ENCODE results near the gene VPS52.

The VPS52 gene

GRCh38 chr6:33314943-33315792 is 43.5 kb upstream of the VPS52 start:
- Histone ChIP-seq H3K79me2 (ENCODE audit: control insufficient read depth, insufficient read depth, low read length) (peaks cover 6% of the 10 kb centered on the region), H2BK120ac (ENCODE audit: low read depth, low read length) (no peak overlapping the region), H3K18ac (ENCODE audit: low read length) (no peak overlapping the region), H3K23ac (ENCODE audit: low read length) (peak overlapping the region; percentile 15), H3K56ac (ENCODE audit: low read length) (peak overlapping the region; percentile 79), H2BK5ac (ENCODE audit: low read length) (no peak overlapping the region), H3K27me3 (ENCODE audit: insufficient read depth, low read length, poor library complexity) (no peaks in the 10 kb centered on the region), H2AK5ac (ENCODE audit: low read length) (no peak overlapping the region), H3K4me2 (ENCODE audit: low read length) (peak overlapping the region; percentile 35), H4K5ac (ENCODE audit: low read length) (no peak overlapping the region), H3K79me1 (ENCODE audit: low read length) (peaks cover 6% of the 10 kb centered on the region), H3K36me3 (ENCODE audit: control insufficient read depth, insufficient read depth, low read length) (peaks cover 5% of the 10 kb centered on the region), H4K8ac (ENCODE audit: low read depth, low read length) (no peak overlapping the region), H3K4ac (ENCODE audit: low read depth, low read length) (no peak overlapping the region), H3K4me3 (ENCODE audit: low read length) (no peak overlapping the region), H3K9ac (ENCODE audit: low read length) (peak overlapping the region; percentile 51), H2BK15ac (replicated peaks; ENCODE audit: low read depth) (no peak overlapping the region), H3K27ac (ENCODE audit: low read depth, low read length) (no peak overlapping the region), H3K4me1 (ENCODE audit: control insufficient read depth, low read depth, low read length) (peaks cover 2% of the 10 kb centered on the region)
- WGBS (ENCODE audit: extremely low coverage, insufficient coverage, low lambda C conversion rate) = no CpG with 5 or more reads among the region's 47 CpGs
- DNase-seq = peak; percentile 57

GRCh38 chr6:33314515-33314942 is 42.9 kb upstream of the VPS52 start:
- H2BK120ac ChIP-seq (ENCODE audit: low read depth, low read length) = no peak overlapping the region
- H3K27ac ChIP-seq (ENCODE audit: low read depth, low read length) = no peak overlapping the region
- peak overlapping the region; percentile 3 for H3K56ac ChIP-seq (ENCODE audit: low read length)
- peaks cover 2% of the 10 kb centered on the region for H3K4me1 ChIP-seq (ENCODE audit: control insufficient read depth, low read depth, low read length)
- H3K27me3 ChIP-seq (ENCODE audit: insufficient read depth, low read length, poor library complexity) = no peaks in the 10 kb centered on the region
- H3K23ac ChIP-seq (ENCODE audit: low read length) = no peak overlapping the region
- H3K18ac ChIP-seq (ENCODE audit: low read length) = no peak overlapping the region
- H3K36me3 ChIP-seq (ENCODE audit: control insufficient read depth, insufficient read depth, low read length) = peaks cover 2% of the 10 kb centered on the region
- no peak overlapping the region for H2AK5ac ChIP-seq (ENCODE audit: low read length)
- no peak overlapping the region for H4K5ac ChIP-seq (ENCODE audit: low read length)
- no peak overlapping the region for H2BK5ac ChIP-seq (ENCODE audit: low read length)
- DNase-seq = peak; percentile 93
- H3K79me1 ChIP-seq (ENCODE audit: low read length) = peaks cover 4% of the 10 kb centered on the region
- peak overlapping the region; percentile 35 for H3K4me2 ChIP-seq (ENCODE audit: low read length)
- H4K8ac ChIP-seq (ENCODE audit: low read depth, low read length) = no peak overlapping the region
- no peak overlapping the region for H2BK15ac ChIP-seq (replicated peaks; ENCODE audit: low read depth)
- no peak overlapping the region for H3K4ac ChIP-seq (ENCODE audit: low read depth, low read length)
- no CpG with 5 or more reads among the region's 10 CpGs for WGBS (ENCODE audit: extremely low coverage, insufficient coverage, low lambda C conversion rate)
- H3K79me2 ChIP-seq (ENCODE audit: control insufficient read depth, insufficient read depth, low read length) = peaks cover under 1% of the 10 kb centered on the region
- no peak overlapping the region for H3K4me3 ChIP-seq (ENCODE audit: low read length)
- H3K9ac ChIP-seq (ENCODE audit: low read length) = peak overlapping the region; percentile 24

- H3K79me2 ChIP-seq (ENCODE audit: control insufficient read depth, insufficient read depth, low read length) = no peaks in the 10 kb centered on the region
- no peaks in the 10 kb centered on the region for H3K36me3 ChIP-seq (ENCODE audit: control insufficient read depth, insufficient read depth, low read length)
- WGBS (ENCODE audit: extremely low coverage, insufficient coverage, low lambda C conversion rate) = no CpG with 5 or more reads among the region's 47 CpGs
- peak within 1 kb of the TSS; percentile 1 for H3K18ac ChIP-seq (ENCODE audit: low read length)
- H3K9ac ChIP-seq (ENCODE audit: low read length) = peak within 1 kb of the TSS; percentile 62
- no peak within 1 kb of the TSS for H2BK15ac ChIP-seq (replicated peaks; ENCODE audit: low read depth)
- no peak within 1 kb of the TSS for H3K4ac ChIP-seq (ENCODE audit: low read depth, low read length)
- peak within 1 kb of the TSS; percentile 91 for H3K56ac ChIP-seq (ENCODE audit: low read length)
- H3K4me1 ChIP-seq (ENCODE audit: control insufficient read depth, low read depth, low read length) = peaks cover 2% of the 10 kb centered on the region
- H2AK5ac ChIP-seq (ENCODE audit: low read length) = no peak within 1 kb of the TSS
- peak within 1 kb of the TSS; percentile 7 for H3K23ac ChIP-seq (ENCODE audit: low read length)
- H3K4me2 ChIP-seq (ENCODE audit: low read length) = peak within 1 kb of the TSS; percentile 63
- H2BK120ac ChIP-seq (ENCODE audit: low read depth, low read length) = no peak within 1 kb of the TSS
- H4K5ac ChIP-seq (ENCODE audit: low read length) = no peak within 1 kb of the TSS
- H3K4me3 ChIP-seq (ENCODE audit: low read length) = peak within 1 kb of the TSS; percentile 35
- DNase-seq = peak; percentile 55
- H2BK5ac ChIP-seq (ENCODE audit: low read length) = no peak within 1 kb of the TSS
- H3K79me1 ChIP-seq (ENCODE audit: low read length) = no peaks in the 10 kb centered on the region
- no peak within 1 kb of the TSS for H4K8ac ChIP-seq (ENCODE audit: low read depth, low read length)
- H3K27ac ChIP-seq (ENCODE audit: low read depth, low read length) = no peak within 1 kb of the TSS
- H3K27me3 ChIP-seq (ENCODE audit: insufficient read depth, low read length, poor library complexity) = no peaks in the 10 kb centered on the region
These were observed 42.2 kb upstream of the VPS52 start, which contains the start of gene TAPBP for GRCh38 chr6:33313709-33314514. Gene TAPBP (minus strand): TSS chr6:33314078. CDS start chr6:33314041, 37 bp downstream.

- Histone ChIP-seq H3K27ac (ENCODE audit: low read depth, low read length) (no peak overlapping the region), H3K18ac (ENCODE audit: low read length) (peak overlapping the region; percentile 1), H3K4ac (ENCODE audit: low read depth, low read length) (no peak overlapping the region), H3K4me3 (ENCODE audit: low read length) (peak overlapping the region; percentile 35), H3K79me1 (ENCODE audit: low read length) (no peaks in the 10 kb centered on the region), H2BK15ac (replicated peaks; ENCODE audit: low read depth) (no peak overlapping the region), H4K5ac (ENCODE audit: low read length) (no peak overlapping the region), H3K79me2 (ENCODE audit: control insufficient read depth, insufficient read depth, low read length) (no peaks in the 10 kb centered on the region), H3K4me2 (ENCODE audit: low read length) (peak overlapping the region; percentile 63), H3K27me3 (ENCODE audit: insufficient read depth, low read length, poor library complexity) (no peaks in the 10 kb centered on the region), H3K36me3 (ENCODE audit: control insufficient read depth, insufficient read depth, low read length) (no peaks in the 10 kb centered on the region), H2BK5ac (ENCODE audit: low read length) (no peak overlapping the region), H2BK120ac (ENCODE audit: low read depth, low read length) (no peak overlapping the region), H2AK5ac (ENCODE audit: low read length) (no peak overlapping the region), H3K4me1 (ENCODE audit: control insufficient read depth, low read depth, low read length) (peaks cover 2% of the 10 kb centered on the region), H3K23ac (ENCODE audit: low read length) (peak overlapping the region; percentile 7), H3K56ac (ENCODE audit: low read length) (peak overlapping the region; percentile 91), H4K8ac (ENCODE audit: low read depth, low read length) (no peak overlapping the region), H3K9ac (ENCODE audit: low read length) (peak overlapping the region; percentile 62)
- no CpG with 5 or more reads among the region's 33 CpGs for WGBS (ENCODE audit: extremely low coverage, insufficient coverage, low lambda C conversion rate)
- peak; percentile 75 for DNase-seq
These were observed 41.5 kb upstream of the VPS52 start for GRCh38 chr6:33313105-33313708.

GRCh38 chr6:33312361-33313104 is 40.9 kb upstream of the VPS52 start:
- Histone ChIP-seq H4K8ac (ENCODE audit: low read depth, low read length) (no peak overlapping the region), H2AK5ac (ENCODE audit: low read length) (no peak overlapping the region), H4K5ac (ENCODE audit: low read length) (no peak overlapping the region), H3K23ac (ENCODE audit: low read length) (no peak overlapping the region), H2BK15ac (replicated peaks; ENCODE audit: low read depth) (no peak overlapping the region), H3K18ac (ENCODE audit: low read length) (peak overlapping the region; percentile 1), H3K4ac (ENCODE audit: low read depth, low read length) (no peak overlapping the region), H2BK5ac (ENCODE audit: low read length) (no peak overlapping the region), H3K79me1 (ENCODE audit: low read length) (no peaks in the 10 kb centered on the region), H3K4me3 (ENCODE audit: low read length) (peak overlapping the region; percentile 32), H3K79me2 (ENCODE audit: control insufficient read depth, insufficient read depth, low read length) (no peaks in the 10 kb centered on the region), H3K4me2 (ENCODE audit: low read length) (peak overlapping the region; percentile 88), H3K4me1 (ENCODE audit: control insufficient read depth, low read depth, low read length) (peaks cover 2% of the 10 kb centered on the region), H3K36me3 (ENCODE audit: control insufficient read depth, insufficient read depth, low read length) (no peaks in the 10 kb centered on the region), H3K27ac (ENCODE audit: low read depth, low read length) (no peak overlapping the region), H3K56ac (ENCODE audit: low read length) (peak overlapping the region; percentile 91), H3K9ac (ENCODE audit: low read length) (peak overlapping the region; percentile 62), H3K27me3 (ENCODE audit: insufficient read depth, low read length, poor library complexity) (no peaks in the 10 kb centered on the region), H2BK120ac (ENCODE audit: low read depth, low read length) (no peak overlapping the region)
- peak; percentile 95 for DNase-seq
- WGBS (ENCODE audit: extremely low coverage, insufficient coverage, low lambda C conversion rate) = no CpG with 5 or more reads among the region's 29 CpGs
